ENCODE measurements around the gene MYO1E. TPM values are rescaled to one million over a fixed set of nuclear protein-coding genes. Genes with fewer than 3 reads are reported as not detected.

MYO1E gene
- total and polyA plus RNA-seq, 2 donors from 2014 or later: 41.9 to 198 TPM

GRCh38 chr15:59236394-59236793 lies 136.3 kb downstream of the MYO1E start:
- Histone ChIP-seq H3K4me1 (ENCODE audit: control insufficient read depth in 2 of 3, insufficient read depth in 2 of 3, low read depth in 1 of 3, low read length in 3 of 3) (peaks cover 0 to 5% (median 2%) of the 10 kb centered on the region in 3 donors), H3K9ac (ENCODE audit: low read length in 3 of 3) (no peak overlapping the region), H3K27me3 (ENCODE audit: control insufficient read depth, insufficient read depth, low read length) (no peaks in the 10 kb centered on the region), H3K36me3 (ENCODE audit: control insufficient read depth in 2 of 3, insufficient read depth in 3 of 3, low read length in 3 of 3) (no peaks in the 10 kb centered on the region), H3K27ac (ENCODE audit: low read depth in 2 of 2, low read length in 2 of 2) (no peak overlapping the region), H3K4me3 (ENCODE audit: low read length in 3 of 3) (no peak overlapping the region), H3K9me3 (ENCODE audit: control insufficient read depth in 2 of 3, insufficient read depth in 1 of 3, low read length in 3 of 3) (no peaks in the 10 kb centered on the region)
- DNase-seq: no peak
- TF ChIP-seq, protein P1, sequence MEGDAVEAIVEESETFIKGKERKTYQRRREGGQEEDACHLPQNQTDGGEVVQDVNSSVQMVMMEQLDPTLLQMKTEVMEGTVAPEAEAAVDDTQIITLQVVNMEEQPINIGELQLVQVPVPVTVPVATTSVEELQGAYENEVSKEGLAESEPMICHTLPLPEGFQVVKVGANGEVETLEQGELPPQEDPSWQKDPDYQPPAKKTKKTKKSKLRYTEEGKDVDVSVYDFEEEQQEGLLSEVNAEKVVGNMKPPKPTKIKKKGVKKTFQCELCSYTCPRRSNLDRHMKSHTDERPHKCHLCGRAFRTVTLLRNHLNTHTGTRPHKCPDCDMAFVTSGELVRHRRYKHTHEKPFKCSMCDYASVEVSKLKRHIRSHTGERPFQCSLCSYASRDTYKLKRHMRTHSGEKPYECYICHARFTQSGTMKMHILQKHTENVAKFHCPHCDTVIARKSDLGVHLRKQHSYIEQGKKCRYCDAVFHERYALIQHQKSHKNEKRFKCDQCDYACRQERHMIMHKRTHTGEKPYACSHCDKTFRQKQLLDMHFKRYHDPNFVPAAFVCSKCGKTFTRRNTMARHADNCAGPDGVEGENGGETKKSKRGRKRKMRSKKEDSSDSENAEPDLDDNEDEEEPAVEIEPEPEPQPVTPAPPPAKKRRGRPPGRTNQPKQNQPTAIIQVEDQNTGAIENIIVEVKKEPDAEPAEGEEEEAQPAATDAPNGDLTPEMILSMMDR (IDR thresholded peaks at IDR 0.05; ENCODE audit: borderline replicate concordance, extremely low read depth, insufficient read depth): no peak
- intact Hi-C loops (cut with DNase I): no loop called here
- FAIRE-seq: no peak

DNA sequence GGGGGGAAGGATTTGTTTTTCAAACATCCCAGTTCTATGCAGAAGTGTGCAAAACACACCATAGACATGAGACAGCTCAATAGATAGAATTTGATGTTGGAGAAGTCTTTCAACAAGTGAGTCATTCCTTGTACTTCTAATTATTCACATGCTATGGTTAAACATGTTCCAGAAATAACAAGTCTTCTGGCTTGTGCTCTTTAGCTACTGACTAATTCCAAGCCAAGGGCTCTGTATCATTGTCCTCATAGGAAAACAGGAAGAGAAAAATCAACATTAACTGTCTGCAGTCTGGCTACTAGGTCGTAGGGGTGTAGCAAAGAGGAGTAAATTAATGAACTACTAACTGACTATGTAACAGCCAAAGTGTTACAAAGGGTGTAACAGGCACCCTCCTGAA lies 140.2 kb downstream of the MYO1E start:
- Histone ChIP-seq H3K9ac (ENCODE audit: low read length in 3 of 3) (no peak overlapping the region), H3K27ac (ENCODE audit: low read depth in 2 of 2, low read length in 2 of 2) (peak overlapping the region in 1 of 2 donors; percentile 65), H3K36me3 (ENCODE audit: control insufficient read depth in 2 of 3, insufficient read depth in 3 of 3, low read length in 3 of 3) (no peaks in the 10 kb centered on the region), H3K4me3 (ENCODE audit: low read length in 3 of 3) (no peak overlapping the region), H3K4me1 (ENCODE audit: control insufficient read depth in 2 of 3, insufficient read depth in 2 of 3, low read depth in 1 of 3, low read length in 3 of 3) (peaks cover 0 to 5% (median 2%) of the 10 kb centered on the region in 3 donors), H3K9me3 (ENCODE audit: control insufficient read depth in 2 of 3, insufficient read depth in 1 of 3, low read length in 3 of 3) (no peaks in the 10 kb centered on the region), H3K27me3 (ENCODE audit: control insufficient read depth, insufficient read depth, low read length) (no peaks in the 10 kb centered on the region)
- peak; percentile 35 for FAIRE-seq
- TF ChIP-seq, protein P1 (IDR thresholded peaks at IDR 0.05; ENCODE audit: borderline replicate concordance, extremely low read depth, insufficient read depth): no peak
- peak in 1 of 5 donors; percentile 43 for DNase-seq
- intact Hi-C loops (cut with DNase I): no loop called here

GRCh38 chr15:59230531-59231055 lies 142.1 kb downstream of the MYO1E start:
- intact Hi-C loops (cut with DNase I): no loop called here
- Histone ChIP-seq H3K9me3 (ENCODE audit: control insufficient read depth in 2 of 3, insufficient read depth in 1 of 3, low read length in 3 of 3) (no peaks in the 10 kb centered on the region), H3K27me3 (ENCODE audit: control insufficient read depth, insufficient read depth, low read length) (no peaks in the 10 kb centered on the region), H3K4me3 (ENCODE audit: low read length in 3 of 3) (no peak overlapping the region), H3K27ac (ENCODE audit: low read depth in 2 of 2, low read length in 2 of 2) (no peak overlapping the region), H3K9ac (ENCODE audit: low read length in 3 of 3) (no peak overlapping the region), H3K4me1 (ENCODE audit: control insufficient read depth in 2 of 3, insufficient read depth in 2 of 3, low read depth in 1 of 3, low read length in 3 of 3) (peaks cover 0 to 5% (median 2%) of the 10 kb centered on the region in 3 donors), H3K36me3 (ENCODE audit: control insufficient read depth in 2 of 3, insufficient read depth in 3 of 3, low read length in 3 of 3) (no peaks in the 10 kb centered on the region)
- DNase-seq (no peak), FAIRE-seq (no peak)
- TF ChIP-seq, protein P1 (IDR thresholded peaks at IDR 0.05; ENCODE audit: borderline replicate concordance, extremely low read depth, insufficient read depth): no peak

- Histone ChIP-seq H3K27me3 (ENCODE audit: control insufficient read depth, insufficient read depth, low read length) (no peaks in the 10 kb centered on the region), H3K27ac (ENCODE audit: low read depth in 2 of 2, low read length in 2 of 2) (no peak overlapping the region), H3K4me1 (ENCODE audit: control insufficient read depth in 2 of 3, insufficient read depth in 2 of 3, low read depth in 1 of 3, low read length in 3 of 3) (peaks cover 0 to 9% (median 5%) of the 10 kb centered on the region in 3 donors), H3K9ac (ENCODE audit: low read length in 3 of 3) (no peak overlapping the region), H3K4me3 (ENCODE audit: low read length in 3 of 3) (no peak overlapping the region), H3K36me3 (ENCODE audit: control insufficient read depth in 2 of 3, insufficient read depth in 3 of 3, low read length in 3 of 3) (peaks cover 0 to 3% (median 0%) of the 10 kb centered on the region in 3 donors), H3K9me3 (ENCODE audit: control insufficient read depth in 2 of 3, insufficient read depth in 1 of 3, low read length in 3 of 3) (no peaks in the 10 kb centered on the region)
- TF ChIP-seq, protein P1 (IDR thresholded peaks at IDR 0.05; ENCODE audit: borderline replicate concordance, extremely low read depth, insufficient read depth): no peak
- DNase-seq (no peak), FAIRE-seq (no peak)
- intact Hi-C loops (cut with DNase I): no loop called here
Observed at GRCh38 chr15:59229453-59229852, 143.2 kb downstream of the MYO1E start.

All from kidney (tissue), 14 donors.